IPS-15b (cell line): ENCODE measurements around the gene MIPEP.

Source experiments
- H3K27me3 ChIP-seq: one replicate; pipeline ENCODE4 v1.6.1; 2013; ENCODE audit warnings: low read length; ENCODE audit not compliant: control insufficient read depth, insufficient read depth
- H3K36me3 ChIP-seq: one replicate; pipeline ENCODE4 v1.6.1; 2013; ENCODE audit warnings: low read length; ENCODE audit not compliant: control insufficient read depth, insufficient read depth
- H3K4me1 ChIP-seq: one replicate; pipeline ENCODE4 v1.6.1; 2013; ENCODE audit warnings: mild to moderate bottlenecking, low read length; ENCODE audit not compliant: control insufficient read depth, insufficient read depth
- H3K4me3 ChIP-seq: one replicate; pipeline ENCODE4 v1.5.1; 2013; ENCODE audit warnings: low read depth, low read length
- H3K9ac ChIP-seq: one replicate; pipeline ENCODE4 v1.6.1; 2013; ENCODE audit warnings: low read depth, mild to moderate bottlenecking, low read length
- H3K9me3 ChIP-seq: one replicate; pipeline ENCODE4 v1.6.1; 2013; ENCODE audit warnings: mild to moderate bottlenecking, low read length; ENCODE audit not compliant: control insufficient read depth, insufficient read depth

Gene MIPEP

DNA sequence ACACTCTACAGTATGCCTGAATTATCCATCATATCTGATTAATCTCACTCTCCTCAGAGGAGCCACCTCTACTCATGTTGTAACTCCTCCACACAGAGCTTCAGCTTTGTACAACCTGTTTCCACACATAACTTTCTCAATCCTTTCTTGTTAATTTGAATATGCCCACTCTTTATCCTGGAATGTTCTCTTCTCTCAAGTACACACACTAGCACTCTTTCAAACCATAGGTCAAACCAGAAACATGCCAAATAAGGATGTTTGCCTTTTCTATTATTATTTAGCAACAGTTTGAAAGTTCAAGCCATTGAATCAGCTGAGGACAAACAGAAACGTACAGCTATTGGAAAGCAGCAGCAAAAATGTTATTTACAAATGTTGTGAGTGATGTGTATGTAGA is 110.3 kb downstream of the MIPEP start:
- no peaks in the 10 kb centered on the region for H3K9me3 ChIP-seq
- no peaks in the 10 kb centered on the region for H3K27me3 ChIP-seq
- H3K4me1 ChIP-seq: no peaks in the 10 kb centered on the region
- H3K9ac ChIP-seq: no peak overlapping the region
- H3K36me3 ChIP-seq: no peaks in the 10 kb centered on the region
- no peak overlapping the region for H3K4me3 ChIP-seq

DNA sequence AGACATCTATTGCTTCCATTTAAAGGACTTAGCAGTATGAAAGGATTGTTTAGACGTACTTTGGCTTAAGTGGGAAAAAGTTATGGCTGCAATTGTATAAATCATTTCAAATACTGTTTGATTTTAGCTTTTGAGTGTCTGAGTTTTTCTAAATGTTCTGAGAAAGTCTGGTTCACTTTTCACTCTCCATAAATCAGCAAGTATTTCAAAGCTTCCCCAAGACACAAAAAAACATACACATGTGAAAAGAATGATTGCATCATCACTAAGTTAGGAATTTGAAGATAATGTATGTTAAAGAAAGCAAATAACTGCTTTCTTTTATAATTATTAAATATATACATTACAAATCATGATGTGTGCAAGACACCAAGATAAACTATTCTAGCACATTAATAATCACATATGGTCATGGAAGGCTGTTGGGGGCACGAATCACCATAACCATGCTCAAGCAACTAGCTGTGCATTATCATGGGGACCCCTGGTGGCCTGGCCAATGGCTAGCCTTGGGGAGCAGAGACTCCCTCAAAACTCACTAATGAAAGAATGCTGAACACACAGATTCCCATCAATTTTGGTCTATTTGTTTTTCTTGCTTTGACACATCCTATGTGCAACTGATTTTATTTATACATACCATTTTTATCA is 111.1 kb downstream of the MIPEP start:
- Histone ChIP-seq H3K4me3 (no peak overlapping the region), H3K4me1 (no peaks in the 10 kb centered on the region)

DNA sequence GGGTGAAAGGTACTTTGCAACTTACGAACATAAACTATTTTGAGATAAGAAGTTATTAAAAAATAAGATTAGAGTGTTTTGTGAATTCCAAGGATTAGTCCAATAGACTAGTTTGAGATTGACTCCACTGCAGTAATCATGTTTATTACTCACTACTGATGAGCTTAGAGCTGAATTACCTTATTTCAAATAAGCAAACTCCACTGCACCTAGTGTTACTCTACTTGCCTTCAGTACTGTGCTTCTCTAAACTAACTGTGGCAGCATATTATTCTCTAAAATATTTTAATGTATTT is 111.7 kb downstream of the MIPEP start:
- no peaks in the 10 kb centered on the region for H3K27me3 ChIP-seq
- no peaks in the 10 kb centered on the region for H3K9me3 ChIP-seq
- H3K4me1 ChIP-seq: no peaks in the 10 kb centered on the region
- H3K36me3 ChIP-seq: no peaks in the 10 kb centered on the region
- no peak overlapping the region for H3K4me3 ChIP-seq
- no peak overlapping the region for H3K9ac ChIP-seq

More for the DNA sequence above, 111.1 kb downstream of the MIPEP start:
- Histone ChIP-seq H3K27me3 (no peaks in the 10 kb centered on the region), H3K9ac (no peak overlapping the region), H3K9me3 (no peaks in the 10 kb centered on the region), H3K36me3 (no peaks in the 10 kb centered on the region)

DNA sequence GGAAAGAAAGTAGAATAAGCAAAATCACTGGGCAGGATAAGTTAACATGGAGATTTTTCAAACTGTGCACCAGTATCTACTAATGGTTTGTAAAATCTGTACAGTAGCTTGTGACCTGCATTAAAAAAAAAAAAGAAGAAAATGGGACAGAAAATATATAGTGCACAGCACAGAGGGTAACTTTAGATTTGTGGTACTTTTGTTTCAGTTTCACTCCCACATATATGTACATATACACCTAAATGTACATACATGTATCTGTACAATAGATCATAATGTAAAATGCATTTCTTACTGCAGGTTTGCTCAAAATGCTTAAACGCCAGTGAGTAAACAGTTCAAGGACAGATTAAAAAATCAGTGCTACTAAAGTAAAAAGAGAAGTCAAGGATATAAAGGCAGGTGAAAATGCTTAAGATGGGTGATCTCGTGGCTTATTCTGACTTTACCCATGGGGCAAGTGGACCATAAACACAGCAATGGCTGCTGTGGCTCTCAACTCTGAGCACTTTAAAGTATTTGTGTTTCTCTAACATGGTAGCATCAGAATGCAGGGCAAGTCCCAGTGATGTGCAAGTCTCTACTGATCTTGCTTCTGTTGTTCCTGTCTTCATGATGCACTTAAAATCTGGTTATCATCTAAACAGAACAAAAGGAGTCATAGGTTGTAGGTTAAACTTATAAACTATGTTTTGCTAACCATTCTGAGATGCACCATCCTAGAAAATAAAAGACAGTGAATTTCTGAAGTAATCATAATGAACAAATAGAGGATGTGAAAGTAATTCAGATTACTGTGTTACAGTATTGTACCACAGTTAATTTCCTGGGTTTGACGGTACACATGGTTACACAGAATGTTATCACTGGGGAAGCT is 112.3 kb downstream of the MIPEP start:
- Histone ChIP-seq H3K9ac (no peak overlapping the region), H3K27me3 (no peaks in the 10 kb centered on the region), H3K36me3 (no peaks in the 10 kb centered on the region), H3K4me1 (no peaks in the 10 kb centered on the region), H3K4me3 (no peak overlapping the region), H3K9me3 (no peaks in the 10 kb centered on the region)

DNA sequence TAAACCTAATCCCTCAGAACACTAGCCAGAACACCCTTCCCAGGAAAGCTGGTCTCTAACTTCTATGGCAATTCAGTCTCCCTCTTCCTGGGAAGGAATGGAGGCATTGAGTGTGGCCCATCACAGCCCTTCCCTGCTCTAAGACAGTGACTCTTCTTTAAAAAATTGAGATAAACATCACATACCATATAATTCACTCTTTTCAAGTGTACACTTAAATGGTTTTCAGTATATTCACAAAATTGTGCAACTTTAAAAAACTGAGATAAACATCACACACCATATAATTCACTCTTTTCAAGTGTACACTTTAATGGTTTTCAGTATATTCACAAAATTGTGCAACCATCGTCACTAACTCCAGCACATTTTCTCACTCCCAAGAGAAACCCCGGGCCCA is 116.5 kb downstream of the MIPEP start:
- H3K36me3 ChIP-seq: no peaks in the 10 kb centered on the region
- H3K27me3 ChIP-seq: no peaks in the 10 kb centered on the region
- H3K4me1 ChIP-seq: no peaks in the 10 kb centered on the region
- H3K4me3 ChIP-seq: no peak overlapping the region
- no peaks in the 10 kb centered on the region for H3K9me3 ChIP-seq
- no peak overlapping the region for H3K9ac ChIP-seq

DNA sequence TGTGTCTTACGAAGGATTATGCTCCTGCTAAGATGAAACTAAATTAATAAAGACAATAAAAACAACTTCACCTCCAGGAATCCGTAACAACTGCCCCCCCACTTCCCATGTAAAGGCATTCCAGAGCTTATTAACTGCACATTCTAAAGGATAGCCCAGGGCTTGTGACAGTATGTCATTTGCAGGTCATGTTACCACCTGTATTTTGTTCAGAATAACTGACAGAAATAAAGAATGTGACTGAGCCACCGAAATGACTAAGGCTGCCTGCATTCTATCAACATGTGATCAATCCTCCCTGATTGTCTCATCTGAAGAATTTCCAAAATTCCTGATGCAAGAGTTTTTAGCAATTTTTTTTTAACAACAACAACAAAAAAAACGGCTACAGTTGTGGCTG is 117.2 kb downstream of the MIPEP start:
- H3K27me3 ChIP-seq: no peaks in the 10 kb centered on the region
- no peaks in the 10 kb centered on the region for H3K4me1 ChIP-seq
- H3K9ac ChIP-seq: no peak overlapping the region
- H3K9me3 ChIP-seq: no peaks in the 10 kb centered on the region
- no peak overlapping the region for H3K4me3 ChIP-seq
- H3K36me3 ChIP-seq: no peaks in the 10 kb centered on the region

DNA sequence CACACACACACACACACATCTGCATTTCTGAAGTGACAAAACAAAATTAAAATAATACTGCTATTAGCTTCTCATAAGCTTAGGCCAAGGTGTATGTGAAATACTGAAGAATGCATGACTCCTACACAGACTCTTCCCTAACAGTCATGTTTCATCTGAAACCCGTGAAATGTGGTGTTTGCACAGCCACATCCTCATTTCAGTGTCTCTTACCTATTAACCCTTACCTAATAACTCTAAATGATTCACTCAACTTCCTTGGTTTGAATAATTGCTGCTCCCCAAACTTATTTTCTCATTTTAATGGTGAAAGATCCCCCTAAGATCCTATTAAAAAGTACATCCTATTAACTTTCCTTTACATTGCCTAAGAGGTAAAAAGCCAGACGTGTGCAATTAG is 117.6 kb downstream of the MIPEP start:
- H3K9ac ChIP-seq: no peak overlapping the region
- H3K4me3 ChIP-seq: no peak overlapping the region
- no peaks in the 10 kb centered on the region for H3K27me3 ChIP-seq
- H3K9me3 ChIP-seq: no peaks in the 10 kb centered on the region
- H3K4me1 ChIP-seq: no peaks in the 10 kb centered on the region
- H3K36me3 ChIP-seq: no peaks in the 10 kb centered on the region

DNA sequence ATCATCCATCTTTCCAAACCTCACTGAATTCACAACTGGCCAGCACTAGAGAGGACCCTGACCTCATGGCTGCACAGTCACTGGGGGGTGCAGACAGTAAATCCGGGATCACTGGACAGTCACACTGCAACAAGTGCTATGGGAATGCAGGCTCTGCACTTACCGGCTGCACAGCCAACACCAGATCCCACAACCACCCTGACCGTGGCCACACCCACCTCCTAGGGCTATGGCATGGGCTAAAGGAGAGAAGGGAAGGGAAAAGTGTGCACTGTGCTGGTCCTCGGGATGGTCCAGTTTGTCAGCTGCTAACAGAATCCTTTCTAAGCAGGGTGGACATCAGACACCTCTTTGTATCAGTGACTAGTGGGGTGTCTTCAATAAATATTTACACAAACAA is 118.2 kb downstream of the MIPEP start:
- H3K4me3 ChIP-seq: no peak overlapping the region
- no peaks in the 10 kb centered on the region for H3K36me3 ChIP-seq
- H3K27me3 ChIP-seq: no peaks in the 10 kb centered on the region
- H3K4me1 ChIP-seq: no peaks in the 10 kb centered on the region
- no peaks in the 10 kb centered on the region for H3K9me3 ChIP-seq
- H3K9ac ChIP-seq: no peak overlapping the region

DNA sequence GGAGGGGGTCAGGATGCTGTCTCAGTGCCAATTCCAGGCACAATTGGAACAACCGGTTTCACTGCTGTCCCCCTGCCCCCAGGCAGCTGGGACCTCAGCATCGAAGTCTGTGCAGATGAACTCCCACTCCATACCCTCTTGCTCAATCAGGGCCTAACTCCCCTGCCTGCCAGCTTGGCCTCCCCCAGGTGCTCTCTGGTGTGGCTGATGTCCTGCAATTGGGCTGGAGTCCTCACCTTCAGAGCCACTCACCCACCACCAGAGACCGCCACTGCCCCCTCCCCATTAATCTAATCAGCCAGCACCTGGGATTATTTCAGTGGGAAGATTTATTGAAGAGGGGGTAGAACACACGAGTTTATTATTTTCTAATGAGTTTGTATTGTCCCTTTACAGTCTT is 118.8 kb downstream of the MIPEP start:
- no peaks in the 10 kb centered on the region for H3K36me3 ChIP-seq
- H3K4me3 ChIP-seq: no peak overlapping the region
- no peaks in the 10 kb centered on the region for H3K9me3 ChIP-seq
- H3K9ac ChIP-seq: no peak overlapping the region
- H3K27me3 ChIP-seq: no peaks in the 10 kb centered on the region
- H3K4me1 ChIP-seq: no peaks in the 10 kb centered on the region

DNA sequence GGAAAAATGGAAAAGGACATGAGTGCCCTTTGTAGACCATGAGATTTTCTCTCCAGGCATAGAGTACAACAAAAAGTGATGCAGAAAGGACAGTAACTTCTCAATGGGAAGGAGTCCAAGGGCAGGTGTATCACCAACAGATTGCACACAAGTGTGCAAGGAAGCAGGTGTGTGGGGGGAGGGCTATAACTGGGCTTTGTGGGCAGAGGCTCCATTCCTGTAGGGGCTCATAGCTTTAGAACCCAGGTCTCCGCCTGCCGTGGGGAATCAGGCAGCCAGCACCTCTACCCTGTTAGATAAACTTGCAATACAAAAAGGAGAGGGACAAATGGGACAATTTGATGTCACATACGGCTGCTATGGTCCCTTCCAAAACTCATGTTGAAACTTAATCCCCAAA is 119.8 kb downstream of the MIPEP start:
- no peaks in the 10 kb centered on the region for H3K36me3 ChIP-seq
- no peak overlapping the region for H3K4me3 ChIP-seq
- no peaks in the 10 kb centered on the region for H3K9me3 ChIP-seq
- H3K4me1 ChIP-seq: no peaks in the 10 kb centered on the region
- no peak overlapping the region for H3K9ac ChIP-seq
- H3K27me3 ChIP-seq: no peaks in the 10 kb centered on the region

DNA sequence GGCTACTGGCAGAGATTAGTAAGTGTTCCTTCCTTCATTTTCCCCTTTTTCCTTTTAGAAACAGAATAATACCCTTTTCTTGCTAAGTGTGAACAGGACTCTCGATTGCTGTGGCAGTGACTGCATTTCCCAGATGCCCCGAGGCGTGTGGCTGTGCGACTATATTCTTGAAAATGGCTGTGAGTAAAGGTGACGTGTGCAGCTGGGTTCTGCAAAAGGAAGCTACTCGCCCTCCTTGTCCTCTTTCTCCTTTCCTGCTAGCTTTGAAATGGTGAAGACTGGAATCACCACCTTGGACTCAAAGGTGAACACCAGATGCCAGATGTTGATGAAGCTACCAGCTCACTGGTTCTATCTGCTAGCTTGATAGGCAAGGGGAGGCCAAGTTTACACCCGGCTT is 121.4 kb downstream of the MIPEP start:
- Histone ChIP-seq H3K4me1 (no peaks in the 10 kb centered on the region), H3K27me3 (no peaks in the 10 kb centered on the region), H3K9ac (no peak overlapping the region), H3K36me3 (no peaks in the 10 kb centered on the region), H3K9me3 (no peaks in the 10 kb centered on the region), H3K4me3 (no peak overlapping the region)

DNA sequence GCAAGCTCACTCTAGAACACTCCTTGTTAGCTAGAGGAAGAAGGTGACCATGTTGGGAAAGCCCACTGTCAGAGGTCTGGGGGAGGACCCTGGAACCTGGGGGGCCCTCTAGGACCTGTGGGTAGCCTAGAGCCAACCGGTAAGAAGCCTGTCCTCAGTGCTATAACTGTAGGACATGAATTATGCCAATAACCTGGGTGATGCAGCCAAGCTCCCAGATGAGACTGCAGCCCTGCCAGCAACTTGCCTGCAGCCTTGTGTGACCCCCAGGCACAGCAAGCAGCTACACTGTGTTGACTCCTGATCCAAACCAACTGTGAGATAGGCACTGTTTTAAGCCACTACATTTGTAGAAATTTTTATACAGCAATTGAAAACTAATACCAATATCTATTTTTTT is 122.3 kb downstream of the MIPEP start:
- Histone ChIP-seq H3K4me1 (no peaks in the 10 kb centered on the region), H3K9me3 (no peaks in the 10 kb centered on the region), H3K36me3 (no peaks in the 10 kb centered on the region), H3K27me3 (no peaks in the 10 kb centered on the region), H3K4me3 (no peak overlapping the region), H3K9ac (no peak overlapping the region)
